ENCODE data around the gene MYO5B.

DNA sequence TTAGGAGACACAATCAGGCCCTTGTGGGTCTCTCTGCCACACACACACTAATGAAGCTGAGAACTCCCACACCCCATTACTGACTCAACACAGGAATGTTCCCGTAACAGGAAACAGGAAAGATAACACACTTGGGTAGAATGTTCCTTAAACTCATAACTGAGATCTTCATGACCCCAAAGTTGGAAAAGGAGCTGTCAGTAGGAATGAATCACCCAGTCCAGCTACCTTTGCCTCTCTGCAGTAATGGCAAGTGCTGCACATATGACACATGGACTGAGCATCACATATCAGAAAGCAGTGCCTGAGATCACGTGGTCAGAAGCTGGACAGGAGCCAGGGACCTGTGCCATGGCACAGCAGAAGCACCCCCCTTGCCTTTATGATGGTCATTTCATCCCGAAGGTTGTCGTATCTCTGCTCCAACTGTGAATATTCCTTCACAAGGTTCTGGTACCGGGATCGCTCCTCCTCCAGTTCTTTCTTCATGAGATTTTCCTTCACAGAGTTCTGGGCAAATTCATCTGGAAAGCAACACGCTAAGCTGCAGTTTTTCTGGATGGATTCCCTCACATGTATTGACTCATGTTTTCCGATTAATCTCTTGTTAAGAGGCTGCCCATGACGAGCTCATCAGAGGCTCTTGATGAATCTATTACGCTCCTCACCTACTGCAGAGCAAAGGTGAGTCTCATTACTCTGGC is 316.2 kb downstream of the MYO5B start:
- TF ChIP-seq, protein P1, sequence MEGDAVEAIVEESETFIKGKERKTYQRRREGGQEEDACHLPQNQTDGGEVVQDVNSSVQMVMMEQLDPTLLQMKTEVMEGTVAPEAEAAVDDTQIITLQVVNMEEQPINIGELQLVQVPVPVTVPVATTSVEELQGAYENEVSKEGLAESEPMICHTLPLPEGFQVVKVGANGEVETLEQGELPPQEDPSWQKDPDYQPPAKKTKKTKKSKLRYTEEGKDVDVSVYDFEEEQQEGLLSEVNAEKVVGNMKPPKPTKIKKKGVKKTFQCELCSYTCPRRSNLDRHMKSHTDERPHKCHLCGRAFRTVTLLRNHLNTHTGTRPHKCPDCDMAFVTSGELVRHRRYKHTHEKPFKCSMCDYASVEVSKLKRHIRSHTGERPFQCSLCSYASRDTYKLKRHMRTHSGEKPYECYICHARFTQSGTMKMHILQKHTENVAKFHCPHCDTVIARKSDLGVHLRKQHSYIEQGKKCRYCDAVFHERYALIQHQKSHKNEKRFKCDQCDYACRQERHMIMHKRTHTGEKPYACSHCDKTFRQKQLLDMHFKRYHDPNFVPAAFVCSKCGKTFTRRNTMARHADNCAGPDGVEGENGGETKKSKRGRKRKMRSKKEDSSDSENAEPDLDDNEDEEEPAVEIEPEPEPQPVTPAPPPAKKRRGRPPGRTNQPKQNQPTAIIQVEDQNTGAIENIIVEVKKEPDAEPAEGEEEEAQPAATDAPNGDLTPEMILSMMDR (IDR thresholded peaks at IDR 0.05) = no peak
- no peak for TF ChIP-seq POLR2A (IDR thresholded peaks at IDR 0.05)
